HEK293T (cell line): ENCODE results near the gene ALG12.

Source experiments
- CTBP1 ChIP-seq: fragments of 450-650 bp; IDR thresholded peaks from 2 replicates; pipeline ENCODE4 v1.6.1; 2016; ENCODE audit warnings: borderline replicate concordance
- SP1 ChIP-seq: fragments of 450-650 bp; IDR thresholded peaks from 2 replicates; pipeline ENCODE4 v1.6.1; 2017

DNA sequence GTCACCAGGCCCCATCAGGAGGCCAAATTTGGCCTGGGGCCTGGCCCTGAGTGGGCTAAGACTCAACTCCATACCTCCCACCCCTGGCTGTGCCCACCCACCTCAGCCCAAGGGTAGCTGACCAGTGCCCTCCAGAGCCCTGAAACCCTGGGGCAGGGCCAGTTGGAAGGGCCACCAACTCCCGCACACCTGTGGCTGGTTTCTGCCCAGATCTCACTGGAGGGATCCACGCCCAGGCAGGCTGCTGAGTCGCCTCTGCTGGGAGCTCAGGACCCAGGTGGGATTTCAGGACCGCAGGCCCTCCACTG, 33.4 kb upstream of the ALG12 start:
- TF ChIP-seq CTBP1 (no peak), SP1 (no peak)
